ENCODE measurements around the gene BCL2.

BCL2 gene

GRCh38 chr18:63135101-63135500 lies 184.5 kb downstream of the BCL2 start:
- no peak for FAIRE-seq

GRCh38 chr18:63132819-63133200 lies 186.8 kb downstream of the BCL2 start:
- no peak for FAIRE-seq

GRCh38 chr18:63131959-63132818 lies 187.4 kb downstream of the BCL2 start:
- FAIRE-seq, result no peak

- no peak for FAIRE-seq
Observed at GRCh38 chr18:63131106-63131958, 188.2 kb downstream of the BCL2 start.

GRCh38 chr18:63130176-63130575 lies 189.4 kb downstream of the BCL2 start:
- FAIRE-seq, result no peak

- no peak for FAIRE-seq
Observed at GRCh38 chr18:63128237-63128974, 191.2 kb downstream of the BCL2 start.

GRCh38 chr18:63126134-63127069 lies 193.2 kb downstream of the BCL2 start:
- no peak for FAIRE-seq

GRCh38 chr18:63120620-63121019 lies 198.9 kb downstream of the BCL2 start:
- FAIRE-seq, result no peak

- FAIRE-seq, result no peak
Observed at GRCh38 chr18:63119647-63120046, 199.9 kb downstream of the BCL2 start.

GRCh38 chr18:63113899-63114565 lies 205.5 kb downstream of the BCL2 start:
- no peak for FAIRE-seq

- no peak for FAIRE-seq
Observed at GRCh38 chr18:63112706-63113105, 206.9 kb downstream of the BCL2 start.

GRCh38 chr18:63111671-63112402 lies 207.7 kb downstream of the BCL2 start:
- FAIRE-seq, result no peak

GRCh38 chr18:63109802-63110201 lies 209.8 kb downstream of the BCL2 start:
- no peak for FAIRE-seq

GRCh38 chr18:63109022-63109421 lies 210.5 kb downstream of the BCL2 start:
- no peak for FAIRE-seq

- FAIRE-seq, result no peak
Observed at GRCh38 chr18:63107931-63108330, 211.6 kb downstream of the BCL2 start.

- FAIRE-seq, result no peak
Observed at GRCh38 chr18:63107171-63107845, 212.3 kb downstream of the BCL2 start.

GRCh38 chr18:63106727-63107126 lies 212.8 kb downstream of the BCL2 start:
- FAIRE-seq, result no peak

- FAIRE-seq, result no peak
Observed at GRCh38 chr18:63105636-63106316, 213.8 kb downstream of the BCL2 start.

GRCh38 chr18:63104868-63105267 lies 214.7 kb downstream of the BCL2 start:
- FAIRE-seq, result no peak
